SU-DHL-6 (cell line): ENCODE measurements around the gene TRIP11.

Source experiments
- H2AFZ ChIP-seq: fragments of 200-600 bp; sonication (generic); 2 replicates; pipeline ENCODE4 v1.6.1; 2014; ENCODE audit warnings: low read depth, mild to moderate bottlenecking, moderate library complexity, mixed read lengths, antibody characterized with exemption, low read length; ENCODE audit not compliant: severe bottlenecking
- H3F3A ChIP-seq: fragments of 200-600 bp; shearing (Covaris generic); 2 replicates; pipeline ENCODE4 v1.6.0; 2016; ENCODE audit warnings: antibody characterized with exemption, mild to moderate bottlenecking; ENCODE audit not compliant: insufficient read depth
- H3K27ac ChIP-seq: fragments of 200-600 bp; sonication (generic); 2 replicates; pipeline ENCODE4 v1.5.1; 2016; ENCODE audit warnings: low read depth, mild to moderate bottlenecking, low read length, moderate library complexity, mixed read lengths
- H3K27me3 ChIP-seq: fragments of 200-600 bp; sonication (generic), shearing (Covaris generic); 2 replicates; pipeline ENCODE4 v1.6.0; 2014; ENCODE audit warnings: mild to moderate bottlenecking, low read length
- H3K36me3 ChIP-seq: fragments of 200-600 bp; sonication (generic); 2 replicates; pipeline ENCODE4 v1.6.1; 2014; ENCODE audit warnings: mild to moderate bottlenecking, low read length, mixed read lengths
- H3K4me2 ChIP-seq: fragments of 300-600, 200-600 bp; shearing (Covaris generic), sonication (generic); 2 replicates; pipeline ENCODE4 v1.6.0; 2014; ENCODE audit warnings: low read length, low read depth, mild to moderate bottlenecking; ENCODE audit not compliant: poor library complexity, severe bottlenecking
- H3K4me3 ChIP-seq: fragments of 200-600 bp; sonication (generic); 2 replicates; pipeline ENCODE4 v1.5.1; 2014; ENCODE audit warnings: antibody characterized with exemption, low read length, mild to moderate bottlenecking, mixed read lengths; ENCODE audit not compliant: insufficient read depth, poor library complexity, severe bottlenecking
- H3K79me2 ChIP-seq: fragments of 200-600 bp; sonication (generic); 2 replicates; pipeline ENCODE4 v1.6.1; 2014; ENCODE audit warnings: mild to moderate bottlenecking, low read length, moderate library complexity; ENCODE audit not compliant: insufficient read depth
- H3K9ac ChIP-seq: fragments of 200-600 bp; sonication (generic); 2 replicates; pipeline ENCODE4 v1.7.0; 2014; ENCODE audit warnings: mild to moderate bottlenecking, low read length
- H3K9me2 ChIP-seq: fragments of 200-600 bp; sonication (generic); replicated peaks from 2 replicates; pipeline ENCODE4 v1.6.1; 2014; ENCODE audit warnings: low read length; ENCODE audit not compliant: insufficient read depth
- H3K9me3 ChIP-seq: fragments of 200-600 bp; sonication (generic); 2 replicates; pipeline ENCODE4 v1.6.1; 2014; ENCODE audit warnings: low read length, mixed read lengths; ENCODE audit not compliant: insufficient read depth
- H4K20me1 ChIP-seq: fragments of 200-600 bp; sonication (generic); 2 replicates; pipeline ENCODE4 v1.6.1; 2014; ENCODE audit warnings: low read depth, mild to moderate bottlenecking, antibody characterized with exemption, low read length, moderate library complexity, mixed read lengths
- EZH2phosphoT487 ChIP-seq: fragments of 200-600 bp; sonication (generic), shearing (Covaris generic); conservative IDR thresholded peaks from 2 replicates; pipeline ENCODE4 v1.6.1; 2018; ENCODE audit warnings: mild to moderate bottlenecking, antibody characterized with exemption, low read length, moderate library complexity, mixed read lengths
- TF ChIP-seq, protein P1 (sequence below): fragments of 200-600 bp; sonication (generic); IDR thresholded peaks from one replicate; pipeline ENCODE4 v1.5.1; 2017; ENCODE audit warnings: antibody characterized with exemption, mild to moderate bottlenecking, low read length, moderate library complexity; ENCODE audit not compliant: insufficient read depth, poor library complexity, severe bottlenecking

TRIP11 gene

GRCh38 chr14:92004062-92004461 is 35.8 kb downstream of the TRIP11 start:
- Histone ChIP-seq H3K27me3 (no peaks in the 10 kb centered on the region), H3K9me3 (no peaks in the 10 kb centered on the region), H3K9ac (no peak overlapping the region), H2AFZ (no peak overlapping the region), H3K4me3 (no peak overlapping the region), H3K27ac (no peak overlapping the region), H3F3A (peaks cover 3% of the 10 kb centered on the region; the same call in 1 of the 2 replicates), H3K9me2 (no peaks in the 10 kb centered on the region), H4K20me1 (no peaks in the 10 kb centered on the region), H3K79me2 (no peaks in the 10 kb centered on the region), H3K36me3 (peaks cover 16% of the 10 kb centered on the region; the same call in 1 of the 2 replicates), H3K4me2 (no peak overlapping the region)
- TF ChIP-seq, protein P1, sequence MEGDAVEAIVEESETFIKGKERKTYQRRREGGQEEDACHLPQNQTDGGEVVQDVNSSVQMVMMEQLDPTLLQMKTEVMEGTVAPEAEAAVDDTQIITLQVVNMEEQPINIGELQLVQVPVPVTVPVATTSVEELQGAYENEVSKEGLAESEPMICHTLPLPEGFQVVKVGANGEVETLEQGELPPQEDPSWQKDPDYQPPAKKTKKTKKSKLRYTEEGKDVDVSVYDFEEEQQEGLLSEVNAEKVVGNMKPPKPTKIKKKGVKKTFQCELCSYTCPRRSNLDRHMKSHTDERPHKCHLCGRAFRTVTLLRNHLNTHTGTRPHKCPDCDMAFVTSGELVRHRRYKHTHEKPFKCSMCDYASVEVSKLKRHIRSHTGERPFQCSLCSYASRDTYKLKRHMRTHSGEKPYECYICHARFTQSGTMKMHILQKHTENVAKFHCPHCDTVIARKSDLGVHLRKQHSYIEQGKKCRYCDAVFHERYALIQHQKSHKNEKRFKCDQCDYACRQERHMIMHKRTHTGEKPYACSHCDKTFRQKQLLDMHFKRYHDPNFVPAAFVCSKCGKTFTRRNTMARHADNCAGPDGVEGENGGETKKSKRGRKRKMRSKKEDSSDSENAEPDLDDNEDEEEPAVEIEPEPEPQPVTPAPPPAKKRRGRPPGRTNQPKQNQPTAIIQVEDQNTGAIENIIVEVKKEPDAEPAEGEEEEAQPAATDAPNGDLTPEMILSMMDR: no peak
- TF ChIP-seq EZH2phosphoT487: no peak

DNA sequence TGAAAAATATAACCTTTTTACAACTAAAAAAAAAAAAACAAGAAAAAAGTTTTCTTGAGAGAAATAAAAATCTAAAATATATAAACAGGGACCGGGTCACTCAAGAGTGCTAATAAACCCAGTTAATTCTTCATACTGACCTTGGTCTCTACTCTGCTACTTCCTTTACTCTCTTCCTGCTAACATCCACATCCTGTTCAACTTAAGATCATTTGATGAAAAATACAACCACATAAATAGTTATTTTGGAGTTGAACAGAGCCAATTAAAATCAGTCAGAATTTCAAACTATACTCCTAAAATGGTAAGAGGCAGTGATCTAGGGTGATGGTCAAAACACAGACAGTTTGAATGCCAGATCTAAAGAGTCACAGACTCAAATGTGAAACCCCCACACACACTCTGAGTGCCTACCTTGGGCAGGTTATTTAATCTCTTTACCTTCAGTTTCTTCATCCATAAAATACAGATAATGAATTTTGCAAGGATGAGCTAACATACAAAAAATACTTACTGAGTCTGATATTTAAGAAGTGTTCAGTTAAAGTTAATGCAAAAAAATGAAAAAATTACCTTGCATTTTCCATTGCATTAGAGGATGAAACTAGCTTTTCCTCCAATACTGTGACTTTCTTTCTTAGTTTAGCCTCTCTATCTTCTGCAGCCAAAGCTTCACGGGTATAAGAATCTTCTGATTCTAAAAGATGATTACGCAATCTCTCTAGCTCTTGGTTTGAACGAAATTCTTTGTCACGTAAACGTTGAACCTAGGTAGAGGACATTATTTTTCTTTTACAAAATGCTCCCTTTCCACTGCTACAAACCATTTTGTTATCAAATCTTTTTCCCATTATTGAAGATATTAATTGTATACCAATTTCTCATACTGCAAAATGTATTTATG is 40.9 kb downstream of the TRIP11 start:
- Histone ChIP-seq H3F3A (peaks cover 13% of the 10 kb centered on the region; the same call in 1 of the 2 replicates), H3K27ac (no peak overlapping the region), H3K9me3 (no peaks in the 10 kb centered on the region), H3K79me2 (no peaks in the 10 kb centered on the region), H3K4me2 (no peak overlapping the region), H3K36me3 (peaks cover 12% of the 10 kb centered on the region), H3K9me2 (no peaks in the 10 kb centered on the region), H3K27me3 (no peaks in the 10 kb centered on the region), H3K9ac (no peak overlapping the region), H3K4me3 (no peak overlapping the region), H4K20me1 (no peaks in the 10 kb centered on the region), H2AFZ (no peak overlapping the region)
- no peak for TF ChIP-seq EZH2phosphoT487
- TF ChIP-seq, protein P1: no peak

DNA sequence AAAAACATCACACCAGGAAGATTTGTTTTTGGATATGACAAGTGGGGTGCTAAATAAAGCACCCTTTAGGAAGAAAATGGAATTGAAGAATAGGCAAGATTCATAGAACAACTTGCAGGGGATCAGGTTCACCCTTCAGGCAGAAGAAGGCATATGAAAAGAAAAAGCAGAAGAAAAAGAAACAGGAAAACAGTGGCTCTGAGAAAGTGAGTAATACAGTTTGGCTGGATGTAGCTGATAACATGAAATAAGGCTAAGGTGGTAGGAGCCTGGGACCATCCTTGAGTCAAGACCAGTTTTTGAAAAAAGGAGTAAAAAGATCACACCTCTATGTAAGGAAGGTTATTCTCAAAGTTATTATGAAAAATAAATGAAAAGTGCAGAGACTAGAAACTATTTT is 42.4 kb downstream of the TRIP11 start:
- Histone ChIP-seq H3K9me3 (no peaks in the 10 kb centered on the region), H3K36me3 (peaks cover 12% of the 10 kb centered on the region), H4K20me1 (no peaks in the 10 kb centered on the region), H3K27me3 (no peaks in the 10 kb centered on the region), H3K4me3 (no peak overlapping the region), H3K79me2 (no peaks in the 10 kb centered on the region), H3F3A (peaks cover 10% of the 10 kb centered on the region; the same call in 1 of the 2 replicates), H3K9ac (no peak overlapping the region), H3K27ac (no peak overlapping the region), H2AFZ (no peak overlapping the region), H3K4me2 (no peak overlapping the region), H3K9me2 (no peaks in the 10 kb centered on the region)
- no peak for TF ChIP-seq EZH2phosphoT487
- TF ChIP-seq, protein P1: no peak
